SHP77 (cell line): Measurements from ENCODE around the gene ADAM33.

Source experiments
- DNase-seq, 2 experiments: peaks; one replicate each; lab custom pipeline; 2025; lab: John Stamatoyannopoulos, UW

Gene ADAM33

DNA sequence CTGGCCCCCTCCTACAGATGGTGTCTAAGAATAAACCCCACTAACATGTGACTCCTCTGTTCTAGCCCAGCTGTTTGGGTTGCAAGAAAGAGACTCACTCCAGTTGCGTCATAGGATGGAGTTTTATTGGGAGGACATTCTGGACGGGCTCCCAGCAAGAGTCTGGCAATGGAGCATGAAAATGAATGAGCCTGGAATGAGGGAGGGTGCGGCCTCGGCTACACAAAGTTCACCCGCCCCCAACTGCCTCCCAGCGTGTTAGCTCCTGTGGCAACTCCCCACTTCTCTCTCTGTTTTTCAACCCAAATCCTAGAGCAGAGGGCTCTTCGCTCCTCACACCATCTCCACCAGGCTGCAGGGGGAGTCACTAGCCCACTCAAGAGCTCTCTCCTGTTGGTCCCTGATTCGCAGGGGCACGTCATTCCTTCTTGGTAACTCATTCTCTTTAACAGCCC is 5.1 kb upstream of the ADAM33 start:
- no peak for DNase-seq

DNA sequence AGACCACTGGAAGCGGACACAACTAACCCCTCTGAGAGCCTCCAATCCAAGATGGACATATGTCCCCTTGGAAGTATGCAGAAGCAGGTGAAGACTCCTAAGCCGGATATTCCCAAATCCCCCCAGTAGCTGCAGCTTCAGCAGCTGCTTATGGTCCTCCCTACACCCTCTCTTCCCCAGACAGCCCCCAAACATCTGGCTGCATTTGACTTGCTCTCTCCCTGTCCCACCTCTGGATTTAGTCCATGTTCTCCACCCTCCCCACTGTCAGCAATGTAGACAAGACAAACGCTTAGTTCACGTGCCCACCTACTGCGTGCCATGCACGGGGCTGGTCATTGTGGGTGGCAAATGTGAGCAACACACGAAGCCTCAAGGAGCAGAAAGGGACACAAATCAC is 4.6 kb upstream of the ADAM33 start:
- DNase-seq, result no peak

DNA sequence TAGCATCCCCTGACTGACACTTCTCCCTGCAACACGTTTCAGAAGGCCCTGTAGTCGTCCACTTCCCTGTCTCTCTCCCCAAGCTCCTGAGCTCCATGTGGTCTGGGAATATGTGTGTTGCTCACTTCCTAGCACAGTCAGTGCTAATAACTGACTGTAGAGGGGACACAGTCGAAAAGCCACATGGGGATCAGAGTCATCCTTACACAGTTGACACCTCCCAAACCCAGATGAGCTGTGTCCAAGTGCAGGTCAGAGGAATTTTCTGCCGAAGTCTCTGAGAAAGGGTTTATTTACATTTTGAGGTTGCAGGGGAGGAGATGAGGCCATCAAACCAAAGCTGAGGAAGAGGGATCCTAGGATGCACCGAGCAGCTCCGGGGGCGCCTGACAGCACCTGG is 3.5 kb upstream of the ADAM33 start:
- no peak for DNase-seq

DNA sequence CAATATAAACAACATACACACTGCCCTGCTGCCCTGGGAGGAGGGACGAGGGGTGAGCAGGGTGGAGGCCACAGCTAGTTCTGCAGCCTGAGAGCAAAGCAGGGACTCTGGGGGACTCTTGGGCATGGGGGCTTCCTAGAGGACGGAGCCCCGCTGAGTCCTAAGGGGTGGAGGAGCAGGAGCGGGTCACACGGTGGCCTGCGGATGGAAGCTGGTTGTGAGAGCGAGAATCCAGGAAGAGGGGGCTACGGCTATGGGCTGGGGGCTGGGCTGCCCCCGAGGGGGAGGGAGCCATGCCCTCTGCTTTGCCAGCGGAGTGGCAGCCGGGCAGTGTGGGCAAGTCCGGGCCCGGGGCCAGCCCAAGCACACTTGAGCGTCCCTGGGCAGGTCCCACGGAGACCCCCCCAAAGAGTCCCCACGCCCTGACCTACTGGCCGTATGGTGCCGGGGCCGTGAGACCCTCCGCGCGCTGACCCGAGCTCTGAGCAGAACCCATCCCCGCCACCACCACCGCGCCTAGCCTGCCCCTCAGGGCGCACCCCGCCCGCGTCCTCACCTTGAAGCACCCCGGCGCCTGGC is 369 bp downstream of the ADAM33 start:
- DNase-seq, result no peak

GRCh38 chr20:3680701-3681351 is 984 bp downstream of the ADAM33 start:
- no peak for DNase-seq

- no peak for DNase-seq
Observed at GRCh38 chr20:3679749-3680700, 1.8 kb downstream of the ADAM33 start.

DNA sequence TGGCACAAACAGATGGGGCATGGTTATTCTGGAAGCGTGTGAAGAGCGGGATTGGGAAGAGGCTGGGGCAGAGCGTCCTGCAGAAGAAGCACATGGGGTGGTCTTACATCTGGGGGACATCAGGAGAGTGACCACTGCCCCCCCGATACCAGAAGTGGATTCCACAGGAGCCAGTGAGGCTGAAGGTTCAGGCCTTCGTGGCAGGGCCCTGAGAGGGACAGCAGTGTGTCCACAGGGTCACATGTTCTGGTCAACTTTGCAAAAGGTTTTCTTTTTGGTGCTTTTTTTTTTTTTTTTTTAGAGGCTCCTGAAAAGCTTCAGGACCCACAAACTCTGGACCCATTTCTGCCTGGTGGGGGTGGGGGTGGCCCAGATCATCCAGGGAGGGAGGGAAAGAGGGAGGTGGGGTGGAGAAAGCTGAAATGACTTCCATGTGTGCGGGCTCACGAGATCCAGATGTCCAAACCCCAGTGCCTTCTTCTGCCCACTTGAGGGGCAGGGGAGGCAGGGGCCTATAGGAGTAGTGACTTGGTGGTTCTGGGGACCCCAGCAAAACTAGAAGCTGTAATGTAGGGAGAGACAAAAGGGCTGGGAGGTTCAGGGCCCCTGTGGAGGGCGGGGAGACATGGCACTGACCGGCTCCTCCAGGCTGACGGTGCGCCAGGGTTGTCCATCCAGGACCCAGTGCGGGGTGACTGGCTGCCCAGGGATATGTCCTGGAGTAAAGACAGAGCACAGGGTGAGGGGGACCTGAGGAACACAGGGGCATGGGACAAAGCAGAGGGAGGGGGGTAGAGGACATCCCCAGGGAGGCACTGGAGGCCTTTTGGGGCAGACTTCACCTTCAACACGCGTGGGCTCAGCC is 2.7 kb downstream of the ADAM33 start:
- DNase-seq, result no peak

GRCh38 chr20:3678198-3678597 is 3.6 kb downstream of the ADAM33 start:
- DNase-seq, result no peak

DNA sequence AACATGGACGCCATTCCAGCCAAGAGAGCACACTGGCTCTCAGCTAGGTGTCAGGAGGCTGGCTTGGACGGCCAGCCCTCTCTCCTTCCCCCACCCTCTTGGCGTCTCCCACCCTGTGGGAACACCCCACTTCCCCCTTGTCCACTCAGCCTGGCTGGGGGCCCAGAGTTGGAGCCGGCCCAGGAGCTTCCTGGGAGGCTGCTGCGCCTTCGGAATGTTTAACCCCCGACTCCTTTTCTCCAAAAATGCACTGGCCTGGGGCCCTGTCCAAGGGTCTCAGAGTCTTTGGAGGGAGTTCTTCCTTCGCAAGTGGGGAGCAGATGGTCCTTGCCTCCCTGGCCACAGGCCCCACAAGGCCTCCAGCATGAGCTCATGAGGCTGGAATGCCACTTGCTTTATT is 4.1 kb downstream of the ADAM33 start:
- no peak for DNase-seq

- no peak for DNase-seq
Observed at GRCh38 chr20:3674995-3675900, 6.6 kb downstream of the ADAM33 start.

DNA sequence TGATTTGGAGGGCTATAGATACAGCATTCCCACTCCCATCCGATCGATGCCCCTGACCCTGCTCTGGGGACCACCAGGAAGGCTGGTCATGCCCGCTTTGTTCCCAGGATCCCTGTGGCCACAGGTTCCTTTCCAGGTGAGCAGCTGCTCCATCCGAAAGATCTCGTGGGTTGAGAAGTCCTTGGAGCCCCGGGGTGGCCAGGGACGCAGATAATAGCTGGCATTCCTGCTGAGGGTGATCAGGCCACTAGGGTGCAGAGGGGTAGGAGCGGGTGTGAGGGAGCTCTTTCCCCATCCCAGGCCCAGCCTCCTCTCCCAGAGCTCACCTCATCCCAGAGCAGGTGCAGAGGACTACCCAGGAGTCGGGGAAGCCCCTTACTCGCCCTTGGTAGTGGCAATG is 7.4 kb downstream of the ADAM33 start:
- DNase-seq, result no peak

GRCh38 chr20:3673221-3674070 is 8.4 kb downstream of the ADAM33 start:
- DNase-seq, result no peak

- DNase-seq, result no peak
Observed at GRCh38 chr20:3672547-3673171, 9.2 kb downstream of the ADAM33 start.

- DNase-seq, result no peak
Observed at GRCh38 chr20:3671986-3672546, 9.7 kb downstream of the ADAM33 start.

GRCh38 chr20:3670945-3671344 is 10.9 kb downstream of the ADAM33 start:
- no peak for DNase-seq

DNA sequence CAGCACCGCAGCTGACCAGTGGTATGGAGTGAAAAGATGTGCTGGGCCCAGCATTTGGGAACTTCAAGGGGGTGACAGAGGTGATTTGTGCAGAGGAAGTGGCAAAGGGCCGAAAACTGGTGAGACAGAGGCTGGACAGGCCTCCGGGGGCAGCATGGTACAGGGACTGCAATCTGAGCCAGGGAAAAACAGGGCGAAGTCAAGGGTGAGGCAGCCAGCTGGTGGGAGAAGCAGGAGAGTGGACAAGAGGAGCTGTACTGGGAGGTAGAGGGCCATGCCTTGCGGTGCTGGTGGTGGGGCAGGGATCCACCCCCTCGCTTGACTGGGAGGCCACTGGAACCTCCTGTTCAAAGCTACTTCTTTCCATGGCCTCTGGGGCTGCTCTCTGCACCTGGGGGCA is 11.3 kb downstream of the ADAM33 start:
- peak; percentile 46 to 64 for DNase-seq

GRCh38 chr20:3669710-3670367 is 12.0 kb downstream of the ADAM33 start:
- DNase-seq, result no peak

DNA sequence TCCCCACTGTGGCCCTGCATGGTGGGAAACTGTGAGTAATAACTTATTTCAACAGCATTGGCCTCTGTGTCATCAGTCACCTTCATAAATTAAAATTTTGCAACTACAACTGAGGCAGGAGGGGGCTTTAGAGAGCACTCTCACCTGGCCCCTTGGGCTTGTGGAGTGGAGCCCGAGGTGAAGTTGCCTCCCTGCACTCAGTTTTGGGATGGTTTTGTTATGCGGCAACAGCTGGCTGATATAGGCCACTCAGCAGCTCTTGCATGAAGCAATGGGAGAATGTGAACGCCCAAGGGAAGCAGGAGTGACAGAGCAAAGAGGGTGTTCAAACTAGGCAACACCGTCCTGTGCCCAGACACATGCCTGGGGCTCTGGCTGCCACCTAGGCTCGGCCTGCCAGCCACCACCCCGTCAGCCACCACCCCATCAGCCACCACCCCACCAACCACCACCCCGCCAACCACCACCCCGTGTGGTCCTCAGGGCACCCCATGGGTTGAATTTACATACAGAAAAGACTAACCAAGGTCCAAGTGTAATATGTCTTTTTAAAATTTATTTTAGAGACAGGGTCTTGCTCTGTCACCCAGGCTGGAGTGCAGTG is 14.3 kb downstream of the ADAM33 start:
- no peak for DNase-seq
